PC-9 (cell line): ENCODE data around the gene PTPRA.

ENCODE experiments used
- EZH2 ChIP-seq: fragments of 200-600 bp; sonication (generic); IDR thresholded peaks from 2 replicates; pipeline ENCODE4 v1.8.0; 2017; ENCODE audit warnings: antibody characterized with exemption, low read depth
- TF ChIP-seq, protein P1 (sequence below): fragments of 200-600 bp; sonication (generic); conservative IDR thresholded peaks from 2 replicates; pipeline ENCODE4 v1.6.1; 2017; ENCODE audit warnings: mixed run types, antibody characterized with exemption, mild to moderate bottlenecking, moderate library complexity

DNA sequence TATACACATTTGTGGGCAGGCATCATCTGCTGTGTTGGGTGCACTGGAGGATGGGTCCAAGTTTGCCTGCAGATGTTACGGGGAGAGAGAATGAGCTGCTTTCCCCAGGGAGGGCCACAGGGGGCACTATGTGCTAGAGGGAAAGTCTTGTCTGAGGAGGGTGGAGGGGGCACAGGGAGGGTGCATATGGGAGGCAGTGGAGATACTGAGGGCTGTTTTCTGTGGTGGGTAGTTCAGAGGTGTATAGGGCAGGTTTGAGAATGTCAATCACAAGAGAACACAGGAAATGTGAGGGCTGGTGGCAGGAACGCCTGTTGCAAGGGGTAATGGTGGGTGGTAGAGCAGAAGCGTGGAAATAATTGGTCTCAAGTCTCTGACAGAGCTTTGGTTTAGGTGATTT is 7.7 kb upstream of the PTPRA start:
- TF ChIP-seq, protein P1, sequence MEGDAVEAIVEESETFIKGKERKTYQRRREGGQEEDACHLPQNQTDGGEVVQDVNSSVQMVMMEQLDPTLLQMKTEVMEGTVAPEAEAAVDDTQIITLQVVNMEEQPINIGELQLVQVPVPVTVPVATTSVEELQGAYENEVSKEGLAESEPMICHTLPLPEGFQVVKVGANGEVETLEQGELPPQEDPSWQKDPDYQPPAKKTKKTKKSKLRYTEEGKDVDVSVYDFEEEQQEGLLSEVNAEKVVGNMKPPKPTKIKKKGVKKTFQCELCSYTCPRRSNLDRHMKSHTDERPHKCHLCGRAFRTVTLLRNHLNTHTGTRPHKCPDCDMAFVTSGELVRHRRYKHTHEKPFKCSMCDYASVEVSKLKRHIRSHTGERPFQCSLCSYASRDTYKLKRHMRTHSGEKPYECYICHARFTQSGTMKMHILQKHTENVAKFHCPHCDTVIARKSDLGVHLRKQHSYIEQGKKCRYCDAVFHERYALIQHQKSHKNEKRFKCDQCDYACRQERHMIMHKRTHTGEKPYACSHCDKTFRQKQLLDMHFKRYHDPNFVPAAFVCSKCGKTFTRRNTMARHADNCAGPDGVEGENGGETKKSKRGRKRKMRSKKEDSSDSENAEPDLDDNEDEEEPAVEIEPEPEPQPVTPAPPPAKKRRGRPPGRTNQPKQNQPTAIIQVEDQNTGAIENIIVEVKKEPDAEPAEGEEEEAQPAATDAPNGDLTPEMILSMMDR: no peak
- TF ChIP-seq EZH2: no peak
